Body of pancreas (tissue), 4 donors: ENCODE results near the gene WWOX. TPM values are rescaled to one million over a fixed set of nuclear protein-coding genes. Genes with fewer than 3 reads are reported as not detected.

Source experiments
- ATAC-seq: fragments of 150-250 bp; one replicate; pipeline ENCODE4 v1.9.1; 2016
- DNase-seq, 4 donors: peaks; one replicate each; pipeline ENCODE4 v3.0.0-alpha.2; 2019
- H3K27ac ChIP-seq, 4 donors: fragments of 200-600 bp; sonication (generic); 1 replicate in 3 of 4; 2 replicates in 1 of 4; pipeline versions ENCODE4 v1.5.1 to v1.6.1; 2016 to 2019; ENCODE audit warnings: mild to moderate bottlenecking in 1 of 4, mixed read lengths in 1 of 4, moderate library complexity in 1 of 4
- H3K27me3 ChIP-seq, 2 donors: fragments of 200-600 bp; sonication (generic); one replicate each; pipeline ENCODE4 v1.6.0; 2016; ENCODE audit warnings: mild to moderate bottlenecking in 1 of 2
- H3K36me3 ChIP-seq, 2 donors: fragments of 200-600 bp; sonication (generic); replicated peaks in 1 of 2; 2 replicates each; pipeline ENCODE4 v1.5.1; 2016; ENCODE audit warnings: low read depth in 2 of 2; ENCODE audit not compliant: insufficient read depth in 1 of 2
- H3K4me1 ChIP-seq: fragments of 200-600 bp; sonication (generic); one replicate; pipeline ENCODE4 v1.6.0; 2016
- H3K4me3 ChIP-seq, 2 donors: fragments of 200-600 bp; sonication (generic); 1 replicate in 1 of 2; 2 replicates in 1 of 2; pipeline ENCODE4 v1.5.1; 2016 to 2019
- H3K9me3 ChIP-seq, 3 donors: fragments of 200-600 bp; sonication (generic); 1 replicate in 2 of 3; 2 replicates in 1 of 3; pipeline ENCODE4 v1.5.1; 2016
- POLR2A ChIP-seq, 3 donors: fragments of 450-650 bp; IDR thresholded peaks; one replicate each; pipeline ENCODE4 v1.6.1; 2016; ENCODE audit warnings: antibody characterized with exemption in 3 of 3, mild to moderate bottlenecking in 2 of 3
- WGBS, 2 donors: methylation state at CpG; one replicate each; pipeline ENCODE4 v1.1.5; 2017; 5-methylcytosine and 5-hydroxymethylcytosine counted together
- intact Hi-C: fragments of 100-400 bp; cut with DNase I; formaldehyde crosslinking; loops from one replicate; pipeline ENCODE4 v1.15.1; 2023
- total RNA-seq, 2 donors: library from RNA; depleted of rRNA; stranded (reverse); fragments of >200 nt; gene quantifications; one replicate each; pipeline ENCODE4 v1.1.0, GENCODE V29; 2016
- TF ChIP-seq, protein P1 (sequence below), 7 experiments: fragments of 450-650 bp in 4 of 7; fragments of 200-600 bp in 3 of 7; sonication (generic) in 3 of 7; IDR thresholded peaks; one replicate each; pipeline ENCODE4 v1.5.1; 2016 to 2019; ENCODE audit warnings: antibody characterized with exemption in 7 of 7

The WWOX gene
- total RNA-seq, 2 donors from 2014 or later: 52.7 to 67.2 TPM

DNA sequence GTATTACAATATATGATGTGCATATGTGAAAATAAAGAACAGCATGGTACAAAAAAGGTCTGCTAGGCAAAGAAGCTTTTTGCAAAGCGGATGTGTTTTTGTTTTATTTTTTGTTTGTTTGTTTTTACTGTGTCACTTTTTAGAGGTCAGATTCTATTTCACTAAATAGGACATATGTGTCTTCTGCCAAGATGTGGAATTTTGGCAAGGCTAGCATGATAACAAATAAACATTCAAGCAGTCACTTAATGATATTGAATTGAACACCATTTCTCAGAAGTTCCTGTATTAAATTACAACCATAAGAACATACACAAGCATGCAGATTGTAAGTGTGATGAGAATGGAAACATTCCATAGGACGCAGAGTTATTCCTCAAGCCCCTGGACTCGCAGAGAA is 492.7 kb downstream of the WWOX start:
- DNase-seq: no peak
- no peak for ATAC-seq
- Histone ChIP-seq H3K27ac (no peak overlapping the region), H3K4me1 (no peaks in the 10 kb centered on the region), H3K36me3 (no peaks in the 10 kb centered on the region), H3K9me3 (no peaks in the 10 kb centered on the region), H3K27me3 (no peaks in the 10 kb centered on the region), H3K4me3 (no peak overlapping the region)
- intact Hi-C loops: no loop called here
- TF ChIP-seq, protein P1, sequence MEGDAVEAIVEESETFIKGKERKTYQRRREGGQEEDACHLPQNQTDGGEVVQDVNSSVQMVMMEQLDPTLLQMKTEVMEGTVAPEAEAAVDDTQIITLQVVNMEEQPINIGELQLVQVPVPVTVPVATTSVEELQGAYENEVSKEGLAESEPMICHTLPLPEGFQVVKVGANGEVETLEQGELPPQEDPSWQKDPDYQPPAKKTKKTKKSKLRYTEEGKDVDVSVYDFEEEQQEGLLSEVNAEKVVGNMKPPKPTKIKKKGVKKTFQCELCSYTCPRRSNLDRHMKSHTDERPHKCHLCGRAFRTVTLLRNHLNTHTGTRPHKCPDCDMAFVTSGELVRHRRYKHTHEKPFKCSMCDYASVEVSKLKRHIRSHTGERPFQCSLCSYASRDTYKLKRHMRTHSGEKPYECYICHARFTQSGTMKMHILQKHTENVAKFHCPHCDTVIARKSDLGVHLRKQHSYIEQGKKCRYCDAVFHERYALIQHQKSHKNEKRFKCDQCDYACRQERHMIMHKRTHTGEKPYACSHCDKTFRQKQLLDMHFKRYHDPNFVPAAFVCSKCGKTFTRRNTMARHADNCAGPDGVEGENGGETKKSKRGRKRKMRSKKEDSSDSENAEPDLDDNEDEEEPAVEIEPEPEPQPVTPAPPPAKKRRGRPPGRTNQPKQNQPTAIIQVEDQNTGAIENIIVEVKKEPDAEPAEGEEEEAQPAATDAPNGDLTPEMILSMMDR (IDR thresholded peaks at IDR 0.05): no peak
- TF ChIP-seq POLR2A (IDR thresholded peaks at IDR 0.05): no peak
- WGBS, 2 donors: 89 to 93% methylated on average over 3 of the region's 3 CpGs

DNA sequence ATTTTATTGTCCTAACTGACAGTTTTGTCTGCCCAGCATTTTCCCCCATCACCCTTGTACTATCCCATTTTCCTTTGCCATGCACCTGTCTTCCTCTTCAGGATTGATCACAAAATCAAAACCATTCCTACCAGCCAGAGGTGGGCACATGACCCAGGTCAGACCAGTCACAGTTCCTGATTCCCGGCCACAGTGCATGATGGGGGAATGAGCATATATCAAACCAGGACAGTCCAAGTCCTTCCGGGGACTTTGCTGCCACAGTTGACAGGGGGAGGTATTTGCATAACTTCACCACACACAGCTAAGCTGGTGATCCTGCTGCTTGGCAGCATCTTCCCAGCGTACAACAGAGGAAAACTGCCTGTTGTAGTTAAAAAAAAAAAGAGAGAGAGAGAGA is 493.9 kb downstream of the WWOX start:
- Histone ChIP-seq H3K36me3 (no peaks in the 10 kb centered on the region), H3K9me3 (no peaks in the 10 kb centered on the region), H3K27ac (no peak overlapping the region), H3K4me3 (no peak overlapping the region), H3K4me1 (no peaks in the 10 kb centered on the region), H3K27me3 (no peaks in the 10 kb centered on the region)
- TF ChIP-seq, protein P1 (IDR thresholded peaks at IDR 0.05): no peak
- no peak for TF ChIP-seq POLR2A (IDR thresholded peaks at IDR 0.05)
- intact Hi-C loops: no loop called here
- 87 to 91% methylated on average over 3 of the region's 3 CpGs for WGBS, 2 donors
- ATAC-seq: no peak
- DNase-seq: no peak

DNA sequence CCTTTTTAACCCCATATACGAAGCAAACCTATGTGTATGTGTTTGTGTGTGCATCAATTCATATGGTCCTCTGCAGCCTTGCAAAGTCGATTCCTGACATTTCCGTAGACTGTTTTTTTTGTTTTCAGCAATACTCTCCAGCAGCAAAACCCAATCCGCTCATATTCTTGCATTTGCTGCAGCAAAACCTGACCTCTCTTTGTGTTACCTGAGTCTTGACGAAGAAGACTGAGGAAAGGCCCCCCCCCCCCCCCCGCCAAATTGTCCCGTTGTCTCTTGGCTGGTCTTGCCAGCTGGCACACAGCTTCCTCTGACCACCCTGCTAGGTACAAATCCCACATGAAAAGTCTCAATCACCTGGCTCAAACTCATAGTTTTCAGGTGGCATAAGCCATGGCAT is 494.7 kb downstream of the WWOX start:
- H3K4me3 ChIP-seq: no peak overlapping the region
- no peak for TF ChIP-seq POLR2A (IDR thresholded peaks at IDR 0.05)
- TF ChIP-seq, protein P1 (IDR thresholded peaks at IDR 0.05): no peak
- intact Hi-C loops: no loop called here
- 71 to 80% methylated on average over 7 of the region's 7 CpGs for WGBS, 2 donors
- no peaks in the 10 kb centered on the region for H3K27me3 ChIP-seq
- H3K9me3 ChIP-seq: no peaks in the 10 kb centered on the region
- no peaks in the 10 kb centered on the region for H3K36me3 ChIP-seq
- H3K4me1 ChIP-seq: no peaks in the 10 kb centered on the region
- no peak for ATAC-seq
- no peak overlapping the region for H3K27ac ChIP-seq
- no peak for DNase-seq

DNA sequence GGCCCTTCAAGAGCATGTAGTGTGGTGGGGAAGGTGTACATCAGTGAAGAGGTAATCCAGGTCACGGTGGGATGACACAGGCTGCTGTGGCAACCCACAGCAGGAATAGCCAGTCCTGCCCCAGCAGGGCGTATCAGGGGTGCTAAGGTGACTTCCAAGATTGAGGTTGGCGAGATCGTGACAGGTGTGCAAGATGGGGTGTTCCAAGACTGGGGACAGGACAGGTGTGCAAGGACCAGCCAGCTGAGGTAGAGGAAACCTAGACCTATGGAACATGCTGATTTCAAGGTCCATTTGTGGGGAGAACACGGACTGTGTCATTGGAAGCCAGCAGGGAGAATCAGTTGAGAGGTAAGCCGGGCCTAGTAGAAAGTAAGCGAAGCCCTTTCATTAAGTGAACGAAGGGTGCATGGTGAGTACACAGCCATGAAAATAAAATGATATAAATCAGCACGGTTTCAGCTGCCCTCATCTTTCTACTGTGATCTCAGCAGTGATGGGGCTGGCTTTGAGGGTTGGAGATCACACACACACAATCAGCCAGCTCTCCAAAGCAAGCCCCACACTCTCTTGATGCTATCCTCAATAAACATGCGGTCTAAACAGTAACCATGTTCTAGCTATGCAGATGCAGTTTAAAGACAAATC is 497.0 kb downstream of the WWOX start:
- intact Hi-C loops: no loop called here
- WGBS, 2 donors: 91 to 92% methylated on average over 10 of the region's 10 CpGs
- no peak overlapping the region for H3K4me3 ChIP-seq

More for the DNA sequence above, 497.0 kb downstream of the WWOX start:
- no peaks in the 10 kb centered on the region for H3K4me1 ChIP-seq
- ATAC-seq (no peak), DNase-seq (no peak)
- H3K27me3 ChIP-seq: no peaks in the 10 kb centered on the region
- H3K9me3 ChIP-seq: no peaks in the 10 kb centered on the region
- no peaks in the 10 kb centered on the region for H3K36me3 ChIP-seq
- TF ChIP-seq, protein P1 (IDR thresholded peaks at IDR 0.05): no peak
- no peak overlapping the region for H3K27ac ChIP-seq
